Coronary artery (tissue), 2 donors: ENCODE results near the gene MGAT3.

Source experiments
- DNase-seq: peaks from one replicate; pipeline ENCODE4 v3.0.0-alpha.2; 2017; ENCODE audit warnings: low spot score
- H3K27ac ChIP-seq, 2 donors: fragments of 200-600 bp; sonication (generic); one replicate each; pipeline ENCODE4 v1.5.1; 2016 to 2019
- H3K4me3 ChIP-seq: fragments of 200-600 bp; sonication (generic); 2 replicates; pipeline ENCODE4 v1.5.1; 2016; ENCODE audit warnings: mild to moderate bottlenecking, moderate library complexity
- CTCF ChIP-seq: fragments of 200-600 bp; sonication (generic); IDR thresholded peaks from one replicate; pipeline ENCODE4 v1.5.1; 2019; ENCODE audit warnings: antibody characterized with exemption

Gene MGAT3

GRCh38 chr22:39486951-39487825, 30.4 kb downstream of the MGAT3 start:
- no peak for DNase-seq
- Histone ChIP-seq H3K27ac (no peak overlapping the region), H3K4me3 (no peak overlapping the region)
- no peak for TF ChIP-seq CTCF

GRCh38 chr22:39487826-39488520, 31.2 kb downstream of the MGAT3 start:
- Histone ChIP-seq H3K27ac (no peak overlapping the region), H3K4me3 (no peak overlapping the region)
- no peak for TF ChIP-seq CTCF
- DNase-seq, result no peak

GRCh38 chr22:39488563-39489083, 31.8 kb downstream of the MGAT3 start:
- no peak for TF ChIP-seq CTCF
- DNase-seq, result no peak
- H3K27ac ChIP-seq, result no peak overlapping the region
- H3K4me3 ChIP-seq, result no peak overlapping the region

GRCh38 chr22:39489094-39490068, 32.6 kb downstream of the MGAT3 start:
- no peak overlapping the region for H3K4me3 ChIP-seq
- H3K27ac ChIP-seq, result no peak overlapping the region
- DNase-seq, result no peak
- no peak for TF ChIP-seq CTCF

DNA sequence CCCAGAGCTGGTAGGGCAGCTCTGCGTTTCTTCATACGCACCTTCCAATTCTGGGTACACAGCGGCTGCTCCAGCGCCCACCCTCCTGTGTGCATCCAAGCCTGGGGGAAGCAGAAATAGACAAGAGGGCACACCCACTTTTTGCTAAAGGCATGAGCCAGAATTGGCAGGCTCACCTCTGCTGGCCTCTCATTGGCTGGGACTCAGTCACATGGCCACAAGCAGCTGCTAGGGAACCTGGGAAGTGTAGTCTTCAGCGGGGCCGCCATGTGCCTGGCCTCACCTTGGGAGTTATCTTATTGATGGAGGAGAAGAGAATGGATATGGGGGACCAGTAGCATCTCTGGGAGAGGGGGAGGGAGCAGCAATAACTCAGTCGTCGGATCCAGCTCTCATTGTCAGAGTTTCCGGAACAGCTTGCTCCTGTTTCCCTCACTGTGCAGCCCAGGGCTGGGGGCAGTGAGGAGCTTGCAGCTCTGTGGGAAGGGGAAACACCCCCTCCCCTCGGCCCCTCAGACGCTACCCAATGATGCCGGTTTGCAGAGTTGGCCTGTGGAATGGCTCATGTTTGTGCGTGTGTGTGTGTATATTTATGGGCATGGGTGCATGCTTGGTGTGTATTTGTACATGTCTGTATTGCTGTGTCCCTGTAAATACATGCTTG, 33.5 kb downstream of the MGAT3 start:
- H3K4me3 ChIP-seq, result no peak overlapping the region
- no peak for TF ChIP-seq CTCF
- no peak for DNase-seq
- H3K27ac ChIP-seq, result no peak overlapping the region
